Suprapubic skin (tissue), 4 donors: ENCODE measurements around the gene NEGR1. TPM values are rescaled to one million over a fixed set of nuclear protein-coding genes. Genes with fewer than 3 reads are reported as not detected.

ENCODE experiments used
- DNase-seq, 2 donors: peaks; one replicate each; pipeline ENCODE4 v3.0.0-alpha.2; 2019; ENCODE audit warnings: low spot score in 2 of 2
- H3K27ac ChIP-seq: fragments of 200-600 bp; sonication (generic); one replicate; pipeline ENCODE4 v1.5.1; 2019
- H3K27me3 ChIP-seq: fragments of 200-600 bp; sonication (generic); one replicate; pipeline ENCODE4 v1.5.1; 2019
- H3K36me3 ChIP-seq: fragments of 200-600 bp; sonication (generic); one replicate; pipeline ENCODE4 v1.5.1; 2019
- H3K4me1 ChIP-seq: fragments of 200-600 bp; sonication (generic); one replicate; pipeline ENCODE4 v1.5.1; 2019
- H3K4me3 ChIP-seq: fragments of 200-600 bp; sonication (generic); one replicate; pipeline ENCODE4 v1.5.1; 2019; ENCODE audit warnings: mild to moderate bottlenecking
- H3K9me3 ChIP-seq: fragments of 200-600 bp; sonication (generic); one replicate; pipeline ENCODE4 v1.5.1; 2019
- CTCF ChIP-seq, 2 donors: fragments of 200-600 bp in 1 of 2; fragments of 450-650 bp in 1 of 2; sonication (generic) in 1 of 2; IDR thresholded peaks; one replicate each; pipeline ENCODE4 v1.5.1; 2016 to 2019; ENCODE audit warnings: antibody characterized with exemption in 2 of 2, mild to moderate bottlenecking in 1 of 2, moderate library complexity in 1 of 2
- EP300 ChIP-seq: sonication (generic); formaldehyde crosslinking; IDR thresholded peaks from one replicate; pipeline ENCODE4 v1.6.1; 2017; ENCODE audit warnings: antibody characterized with exemption
- POLR2A ChIP-seq, 2 donors: fragments of 450-650 bp; IDR thresholded peaks; one replicate each; pipeline ENCODE4 v1.6.1; 2017; ENCODE audit warnings: antibody characterized with exemption in 2 of 2, mild to moderate bottlenecking in 2 of 2, moderate library complexity in 2 of 2
- POLR2AphosphoS5 ChIP-seq, 3 donors: sonication (generic); formaldehyde crosslinking; IDR thresholded peaks; one replicate each; pipeline ENCODE4 v1.6.1; 2017; ENCODE audit warnings: antibody characterized with exemption in 3 of 3
- WGBS: methylation state at CpG from one replicate; pipeline ENCODE4 v1.1.5; 2018; 5-methylcytosine and 5-hydroxymethylcytosine counted together
- total RNA-seq, 4 donors: library from RNA; depleted of rRNA; stranded (reverse); fragments of >200 nt; gene quantifications; one replicate each; pipeline ENCODE4 v1.1.0, GENCODE V29; 2016

Gene NEGR1
- total RNA-seq, 4 donors from 2014 or later: 3.0 to 9.9 (median 3.8) TPM

GRCh38 chr1:71919811-71920509 is 362.4 kb downstream of the NEGR1 start:
- no peak for TF ChIP-seq CTCF (IDR thresholded peaks at IDR 0.05)
- TF ChIP-seq EP300: no peak
- TF ChIP-seq POLR2A (IDR thresholded peaks at IDR 0.05): no peak
- TF ChIP-seq POLR2AphosphoS5 (IDR thresholded peaks at IDR 0.05): no peak
- 76% methylated on average over 2 of the region's 2 CpGs for WGBS
- Histone ChIP-seq H3K27me3 (no peaks in the 10 kb centered on the region), H3K4me3 (no peak overlapping the region), H3K9me3 (no peaks in the 10 kb centered on the region), H3K4me1 (no peaks in the 10 kb centered on the region), H3K27ac (no peak overlapping the region), H3K36me3 (no peaks in the 10 kb centered on the region)
- DNase-seq: no peak

- 72% methylated on average over 3 of the region's 3 CpGs for WGBS
- Histone ChIP-seq H3K4me1 (no peaks in the 10 kb centered on the region), H3K27ac (no peak overlapping the region), H3K4me3 (no peak overlapping the region), H3K27me3 (no peaks in the 10 kb centered on the region), H3K36me3 (no peaks in the 10 kb centered on the region), H3K9me3 (no peaks in the 10 kb centered on the region)
- no peak for DNase-seq
- TF ChIP-seq CTCF (IDR thresholded peaks at IDR 0.05) (no peak), EP300 (no peak), POLR2A (IDR thresholded peaks at IDR 0.05) (no peak), POLR2AphosphoS5 (IDR thresholded peaks at IDR 0.05) (no peak)
Observed at GRCh38 chr1:71918630-71919029, 363.7 kb downstream of the NEGR1 start.

- Histone ChIP-seq H3K27ac (no peak overlapping the region), H3K27me3 (no peaks in the 10 kb centered on the region), H3K4me3 (no peak overlapping the region), H3K4me1 (no peaks in the 10 kb centered on the region), H3K36me3 (no peaks in the 10 kb centered on the region), H3K9me3 (no peaks in the 10 kb centered on the region)
- 87% methylated on average over 4 of the region's 4 CpGs for WGBS
- no peak for TF ChIP-seq CTCF (IDR thresholded peaks at IDR 0.05)
- TF ChIP-seq POLR2A (IDR thresholded peaks at IDR 0.05): no peak
- TF ChIP-seq EP300: no peak
- no peak for TF ChIP-seq POLR2AphosphoS5 (IDR thresholded peaks at IDR 0.05)
- no peak for DNase-seq
Observed at GRCh38 chr1:71916894-71917293, 365.4 kb downstream of the NEGR1 start.

GRCh38 chr1:71914626-71915025 is 367.7 kb downstream of the NEGR1 start:
- no peak overlapping the region for H3K4me3 ChIP-seq
- H3K27me3 ChIP-seq: no peaks in the 10 kb centered on the region
- H3K36me3 ChIP-seq: no peaks in the 10 kb centered on the region
- no peaks in the 10 kb centered on the region for H3K9me3 ChIP-seq
- no peak for DNase-seq
- no peaks in the 10 kb centered on the region for H3K4me1 ChIP-seq
- H3K27ac ChIP-seq: no peak overlapping the region
- TF ChIP-seq EP300 (no peak), CTCF (IDR thresholded peaks at IDR 0.05) (no peak), POLR2A (IDR thresholded peaks at IDR 0.05) (no peak), POLR2AphosphoS5 (IDR thresholded peaks at IDR 0.05) (no peak)
- 96% methylated on average over 1 of the region's 1 CpG for WGBS

- Histone ChIP-seq H3K36me3 (no peaks in the 10 kb centered on the region), H3K27me3 (no peaks in the 10 kb centered on the region), H3K27ac (no peak overlapping the region), H3K9me3 (no peaks in the 10 kb centered on the region), H3K4me1 (no peaks in the 10 kb centered on the region), H3K4me3 (no peak overlapping the region)
- 74% methylated on average over 1 of the region's 1 CpG for WGBS
- TF ChIP-seq CTCF (IDR thresholded peaks at IDR 0.05) (no peak), POLR2AphosphoS5 (IDR thresholded peaks at IDR 0.05) (no peak), POLR2A (IDR thresholded peaks at IDR 0.05) (no peak), EP300 (no peak)
- no peak for DNase-seq
Observed at GRCh38 chr1:71908871-71909390, 373.4 kb downstream of the NEGR1 start.
